Prostate gland (tissue), 2 donors: Measurements from ENCODE around the gene RTN4RL1.
A peak's percentile ranks its signal among the peaks of the same experiment; 100 is the strongest.

Experiments
- CTCF ChIP-seq, 4 experiments: fragments of 200-600 bp in 2 of 4; fragments of 450-650 bp in 2 of 4; sonication (generic) in 2 of 4; IDR thresholded peaks; 1 replicate in 3 of 4; 2 replicates in 1 of 4; pipeline ENCODE4 v1.5.1; 2016 to 2019; ENCODE audit warnings: antibody characterized with exemption in 4 of 4, mild to moderate bottlenecking in 2 of 4, moderate library complexity in 2 of 4
- POLR2A ChIP-seq: fragments of 450-650 bp; IDR thresholded peaks from one replicate; pipeline ENCODE4 v1.6.1; 2016; ENCODE audit warnings: antibody characterized with exemption, mild to moderate bottlenecking
- POLR2AphosphoS5 ChIP-seq: sonication (generic); formaldehyde crosslinking; IDR thresholded peaks from one replicate; pipeline ENCODE4 v1.6.1; 2017; ENCODE audit warnings: antibody characterized with exemption

- peak; percentile 44 for TF ChIP-seq POLR2A
- no peak for TF ChIP-seq CTCF (IDR thresholded peaks at IDR 0.05)
- TF ChIP-seq POLR2AphosphoS5: peak; percentile 19
These were observed 24.5 kb upstream of the RTN4RL1 start for GRCh38 chr17:2049333-2050299.
